Skeletal muscle tissue (tissue), 4 donors: Measurements from ENCODE around the gene RSL24D1. TPM values are rescaled to one million over a fixed set of nuclear protein-coding genes. Genes with fewer than 3 reads are reported as not detected.

Source experiments
- H3K27ac ChIP-seq: one replicate; pipeline ENCODE4 v1.7.0; 2013; ENCODE audit warnings: mild to moderate bottlenecking, low read depth, low read length, inconsistent platforms
- H3K27me3 ChIP-seq, 3 donors: one replicate each; pipeline ENCODE4 v1.7.0; 2013; ENCODE audit warnings: low read length in 3 of 3; ENCODE audit not compliant: control insufficient read depth in 3 of 3, insufficient read depth in 3 of 3
- H3K36me3 ChIP-seq, 3 donors: one replicate each; pipeline ENCODE4 v1.7.0; 2013; ENCODE audit warnings: low read length in 3 of 3; ENCODE audit not compliant: control insufficient read depth in 3 of 3, insufficient read depth in 3 of 3
- H3K4me1 ChIP-seq, 3 donors: one replicate each; pipeline ENCODE4 v1.7.0; 2013; ENCODE audit warnings: low read length in 3 of 3, mild to moderate bottlenecking in 3 of 3; ENCODE audit not compliant: control insufficient read depth in 3 of 3, insufficient read depth in 3 of 3
- H3K4me3 ChIP-seq, 3 donors: one replicate each; pipeline ENCODE4 v1.7.0; 2013; ENCODE audit warnings: low read length in 3 of 3
- H3K9ac ChIP-seq, 3 donors: one replicate each; pipeline ENCODE4 v1.7.0; 2013; ENCODE audit warnings: low read length in 3 of 3, mild to moderate bottlenecking in 3 of 3, moderate library complexity in 2 of 3, low read depth in 1 of 3
- H3K9me3 ChIP-seq, 3 donors: one replicate each; pipeline ENCODE4 v1.7.0; 2013; ENCODE audit warnings: low read length in 3 of 3; ENCODE audit not compliant: control insufficient read depth in 3 of 3
- total RNA-seq: library from RNA; depleted of rRNA; stranded (reverse); fragments of >200 nt; gene quantifications from one replicate; pipeline ENCODE4 v1.2.3, GENCODE V29; 2014
- donor health status: Osteomylitis.

Gene RSL24D1
- total RNA-seq, 1 donor from 2014 or later: 69.4 TPM

DNA sequence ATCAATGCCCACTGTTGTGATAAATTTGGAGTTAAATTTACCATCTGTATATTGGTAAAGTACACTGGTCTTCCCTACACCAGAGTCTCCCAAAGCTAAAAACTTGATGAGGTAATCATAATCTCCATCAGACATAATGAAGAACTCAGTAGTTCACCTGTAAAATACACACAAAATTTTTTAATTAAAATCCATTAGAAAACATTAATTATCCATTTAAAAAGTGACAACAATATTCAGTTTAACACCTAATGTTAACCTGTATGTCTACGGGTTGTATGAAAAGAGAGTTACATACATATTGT lies 38.0 kb upstream of the RSL24D1 start:
- no peaks in the 10 kb centered on the region for H3K27me3 ChIP-seq
- H3K9ac ChIP-seq: no peak overlapping the region
- no peaks in the 10 kb centered on the region for H3K4me1 ChIP-seq
- no peaks in the 10 kb centered on the region for H3K36me3 ChIP-seq
- H3K9me3 ChIP-seq: no peaks in the 10 kb centered on the region
- no peak overlapping the region for H3K27ac ChIP-seq
- no peak overlapping the region for H3K4me3 ChIP-seq

DNA sequence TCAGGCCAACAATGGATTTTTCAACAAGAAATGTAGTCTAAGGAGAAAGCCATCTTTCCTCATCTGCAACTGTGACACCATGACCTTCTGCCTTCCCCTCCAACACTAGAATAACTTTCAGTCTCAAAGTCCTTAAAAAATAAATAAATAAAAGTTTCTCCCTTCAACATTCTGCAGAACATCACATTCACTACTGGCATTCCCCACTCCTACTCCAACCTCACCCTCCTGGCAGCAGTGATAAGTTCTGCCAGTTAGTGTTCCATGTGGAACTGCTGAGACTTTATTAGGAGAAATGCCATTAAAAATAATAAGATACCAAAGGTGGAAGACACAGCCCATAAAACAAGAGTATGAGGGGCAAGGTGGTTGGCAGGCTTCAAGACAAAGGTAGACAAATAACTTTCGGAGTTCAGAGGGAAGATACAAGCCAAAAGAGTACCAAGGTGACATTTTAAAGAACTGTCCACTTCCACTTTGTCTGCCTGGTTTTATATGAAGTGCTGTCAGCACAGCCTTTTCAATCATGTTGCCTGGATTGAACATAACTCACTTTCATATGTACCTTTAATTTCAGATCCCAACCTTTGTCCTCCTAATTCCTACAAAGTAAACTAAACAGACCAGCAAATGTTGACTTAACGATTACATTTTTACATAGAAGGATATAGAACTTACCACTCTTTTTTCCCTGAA lies 37.5 kb upstream of the RSL24D1 start:
- no peaks in the 10 kb centered on the region for H3K36me3 ChIP-seq
- no peaks in the 10 kb centered on the region for H3K27me3 ChIP-seq
- H3K9ac ChIP-seq: no peak overlapping the region
- H3K4me1 ChIP-seq: no peaks in the 10 kb centered on the region
- no peak overlapping the region for H3K27ac ChIP-seq
- no peak overlapping the region for H3K4me3 ChIP-seq
- no peaks in the 10 kb centered on the region for H3K9me3 ChIP-seq

DNA sequence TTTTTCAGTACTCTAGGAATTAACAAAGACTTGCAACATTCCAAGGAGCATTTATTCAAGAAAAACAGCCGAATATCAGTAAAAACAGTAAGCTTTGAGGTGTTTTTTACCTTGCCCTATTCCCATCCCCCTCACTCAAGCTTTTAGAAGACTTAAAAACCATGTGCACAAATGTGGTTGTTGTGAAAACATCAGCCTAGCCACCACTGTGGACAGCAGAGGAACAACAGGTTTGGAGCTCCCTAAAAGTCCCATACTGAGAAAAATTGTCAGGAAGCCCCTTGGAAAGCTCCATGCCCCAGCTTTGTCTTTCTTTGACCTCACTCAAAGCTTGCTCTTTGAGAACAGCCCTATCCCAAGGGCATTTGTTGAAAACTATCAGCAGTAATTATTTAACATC lies 34.7 kb upstream of the RSL24D1 start:
- Histone ChIP-seq H3K36me3 (no peaks in the 10 kb centered on the region), H3K4me1 (no peaks in the 10 kb centered on the region), H3K9me3 (no peaks in the 10 kb centered on the region), H3K9ac (no peak overlapping the region), H3K4me3 (no peak overlapping the region), H3K27me3 (no peaks in the 10 kb centered on the region), H3K27ac (no peak overlapping the region)

GRCh38 chr15:55230953-55231352 lies 34.2 kb upstream of the RSL24D1 start:
- no peaks in the 10 kb centered on the region for H3K4me1 ChIP-seq
- peaks cover 0 to 2% (median 0%) of the 10 kb centered on the region in 3 donors for H3K36me3 ChIP-seq
- H3K27me3 ChIP-seq: no peaks in the 10 kb centered on the region
- H3K4me3 ChIP-seq: no peak overlapping the region
- no peaks in the 10 kb centered on the region for H3K9me3 ChIP-seq
- no peak overlapping the region for H3K9ac ChIP-seq
- no peak overlapping the region for H3K27ac ChIP-seq

- H3K36me3 ChIP-seq: peaks cover 0 to 2% (median under 1%) of the 10 kb centered on the region in 3 donors
- no peak overlapping the region for H3K27ac ChIP-seq
- H3K9me3 ChIP-seq: no peaks in the 10 kb centered on the region
- no peaks in the 10 kb centered on the region for H3K4me1 ChIP-seq
- no peak overlapping the region for H3K9ac ChIP-seq
- H3K4me3 ChIP-seq: no peak overlapping the region
- H3K27me3 ChIP-seq: no peaks in the 10 kb centered on the region
Observed at GRCh38 chr15:55230051-55230670, 33.4 kb upstream of the RSL24D1 start.

DNA sequence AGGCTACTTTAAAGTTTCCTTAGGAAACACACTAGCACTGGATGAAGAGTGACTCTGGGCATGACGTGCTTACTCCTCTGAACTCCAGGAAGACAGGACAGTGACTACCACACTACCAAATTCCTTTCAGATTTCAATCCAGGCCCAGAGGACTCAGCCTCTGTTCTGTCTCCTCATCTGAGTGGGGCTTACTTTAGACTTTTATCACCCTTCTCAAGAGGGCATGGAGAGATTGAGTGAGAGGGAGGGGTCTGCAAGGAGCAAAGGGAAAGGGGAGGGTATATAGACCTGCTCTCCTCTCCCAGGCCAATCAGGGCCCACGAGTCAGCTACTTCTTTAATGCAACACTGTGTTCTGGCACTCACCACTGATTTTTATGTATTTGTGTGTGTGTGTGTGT lies 29.4 kb upstream of the RSL24D1 start:
- Histone ChIP-seq H3K27me3 (no peaks in the 10 kb centered on the region), H3K9me3 (no peaks in the 10 kb centered on the region), H3K4me1 (no peaks in the 10 kb centered on the region), H3K4me3 (no peak overlapping the region), H3K27ac (no peak overlapping the region), H3K9ac (no peak overlapping the region), H3K36me3 (peaks cover 0 to 2% (median 2%) of the 10 kb centered on the region in 3 donors)

GRCh38 chr15:55224892-55225291 lies 28.2 kb upstream of the RSL24D1 start:
- peaks cover 0 to 2% (median 2%) of the 10 kb centered on the region in 3 donors for H3K36me3 ChIP-seq
- H3K4me1 ChIP-seq: no peaks in the 10 kb centered on the region
- H3K4me3 ChIP-seq: no peak overlapping the region
- H3K27ac ChIP-seq: no peak overlapping the region
- no peaks in the 10 kb centered on the region for H3K27me3 ChIP-seq
- H3K9me3 ChIP-seq: no peaks in the 10 kb centered on the region
- H3K9ac ChIP-seq: no peak overlapping the region

GRCh38 chr15:55222588-55222987 lies 25.8 kb upstream of the RSL24D1 start:
- Histone ChIP-seq H3K27me3 (no peaks in the 10 kb centered on the region), H3K36me3 (peaks cover 0 to 2% (median 2%) of the 10 kb centered on the region in 3 donors), H3K4me1 (no peaks in the 10 kb centered on the region), H3K9ac (no peak overlapping the region), H3K9me3 (no peaks in the 10 kb centered on the region), H3K4me3 (no peak overlapping the region), H3K27ac (no peak overlapping the region)

GRCh38 chr15:55221090-55222011 lies 24.6 kb upstream of the RSL24D1 start:
- Histone ChIP-seq H3K36me3 (peaks cover 0 to 2% (median 2%) of the 10 kb centered on the region in 3 donors), H3K4me1 (no peaks in the 10 kb centered on the region), H3K9ac (no peak overlapping the region), H3K4me3 (no peak overlapping the region), H3K27me3 (no peaks in the 10 kb centered on the region), H3K27ac (peak overlapping the region; percentile 42), H3K9me3 (no peaks in the 10 kb centered on the region)

- no peak overlapping the region for H3K9ac ChIP-seq
- H3K27me3 ChIP-seq: no peaks in the 10 kb centered on the region
- peak overlapping the region; percentile 42 for H3K27ac ChIP-seq
- H3K36me3 ChIP-seq: peaks cover 0 to 2% (median 0%) of the 10 kb centered on the region in 3 donors
- no peak overlapping the region for H3K4me3 ChIP-seq
- H3K4me1 ChIP-seq: no peaks in the 10 kb centered on the region
- H3K9me3 ChIP-seq: no peaks in the 10 kb centered on the region
Observed at GRCh38 chr15:55220606-55221005, 23.9 kb upstream of the RSL24D1 start.
